Measurements from ENCODE around the gene BLMH. TPM values are rescaled to one million over a fixed set of nuclear protein-coding genes. Genes with fewer than 3 reads are reported as not detected.

The BLMH gene
- total and polyA plus RNA-seq, 9 donors: 12.9 to 32.0 (median 23.1) TPM

DNA sequence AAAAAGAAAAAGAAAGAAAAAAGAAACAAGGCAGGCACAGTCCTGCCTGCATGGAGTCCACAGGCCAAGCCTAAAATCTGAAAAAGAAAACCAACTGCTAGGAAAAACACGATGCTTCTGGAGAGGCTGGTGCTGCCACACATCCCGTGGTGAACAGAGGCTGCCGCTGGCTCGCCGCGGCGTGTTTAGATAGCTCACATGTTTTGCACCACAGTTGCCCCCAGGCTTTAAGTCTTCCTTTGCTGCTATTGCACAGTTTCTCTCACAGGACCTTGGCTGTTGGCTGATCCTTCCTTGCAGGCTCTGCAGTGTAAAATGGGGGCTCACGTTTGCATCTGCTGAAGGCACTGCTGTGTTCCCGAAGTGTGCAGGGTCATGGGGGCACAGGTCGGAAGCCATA lies 64.9 kb downstream of the BLMH start:
- no peak for TF ChIP-seq POLR2A (IDR thresholded peaks at IDR 0.05)
- TF ChIP-seq, protein P1, sequence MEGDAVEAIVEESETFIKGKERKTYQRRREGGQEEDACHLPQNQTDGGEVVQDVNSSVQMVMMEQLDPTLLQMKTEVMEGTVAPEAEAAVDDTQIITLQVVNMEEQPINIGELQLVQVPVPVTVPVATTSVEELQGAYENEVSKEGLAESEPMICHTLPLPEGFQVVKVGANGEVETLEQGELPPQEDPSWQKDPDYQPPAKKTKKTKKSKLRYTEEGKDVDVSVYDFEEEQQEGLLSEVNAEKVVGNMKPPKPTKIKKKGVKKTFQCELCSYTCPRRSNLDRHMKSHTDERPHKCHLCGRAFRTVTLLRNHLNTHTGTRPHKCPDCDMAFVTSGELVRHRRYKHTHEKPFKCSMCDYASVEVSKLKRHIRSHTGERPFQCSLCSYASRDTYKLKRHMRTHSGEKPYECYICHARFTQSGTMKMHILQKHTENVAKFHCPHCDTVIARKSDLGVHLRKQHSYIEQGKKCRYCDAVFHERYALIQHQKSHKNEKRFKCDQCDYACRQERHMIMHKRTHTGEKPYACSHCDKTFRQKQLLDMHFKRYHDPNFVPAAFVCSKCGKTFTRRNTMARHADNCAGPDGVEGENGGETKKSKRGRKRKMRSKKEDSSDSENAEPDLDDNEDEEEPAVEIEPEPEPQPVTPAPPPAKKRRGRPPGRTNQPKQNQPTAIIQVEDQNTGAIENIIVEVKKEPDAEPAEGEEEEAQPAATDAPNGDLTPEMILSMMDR (IDR thresholded peaks at IDR 0.05): no peak
- TF ChIP-seq EP300 (IDR thresholded peaks at IDR 0.05): no peak
- WGBS, 3 donors: 80 to 88% (median 87%) methylated on average over 10 of the region's 10 CpGs
- Histone ChIP-seq H3K27ac (no peak overlapping the region), H3K9me3 (no peaks in the 10 kb centered on the region), H3K4me3 (no peak overlapping the region), H3K4me1 (ENCODE audit: insufficient read depth) (no peaks in the 10 kb centered on the region), H3K27me3 (no peaks in the 10 kb centered on the region), H3K36me3 (no peaks in the 10 kb centered on the region)
- intact Hi-C loops (cut with DNase I): no loop called here
- DNase-seq: no peak

DNA sequence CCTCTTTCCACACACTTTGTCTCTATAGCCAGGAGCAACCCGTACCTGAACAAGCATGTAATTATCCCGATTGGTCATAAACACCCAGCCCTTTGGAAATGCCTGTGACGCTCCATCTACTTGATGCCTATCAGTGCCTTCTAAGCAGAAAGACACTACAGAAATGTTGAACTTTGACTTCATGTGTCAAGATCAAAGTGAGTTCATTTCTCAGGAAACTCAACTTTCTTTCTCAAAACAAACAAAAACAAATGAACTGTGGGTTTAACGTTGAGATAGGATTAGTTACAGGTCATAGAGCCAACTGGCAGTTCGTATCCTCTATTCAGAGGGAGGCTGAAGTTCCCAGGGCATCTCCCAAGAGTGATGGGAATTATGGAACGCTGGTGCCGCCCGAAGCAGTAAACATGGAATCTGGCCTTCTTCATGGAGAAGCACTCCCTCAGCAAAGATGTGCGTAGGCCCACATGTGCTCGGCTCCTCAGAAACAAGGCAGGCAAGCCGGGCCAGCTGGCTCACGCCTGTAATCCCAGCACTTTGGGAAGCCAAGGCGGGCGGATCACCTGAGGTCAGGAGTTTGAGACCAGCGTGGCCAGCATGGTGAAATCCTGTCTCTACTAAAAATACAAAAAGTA lies 65.7 kb downstream of the BLMH start:
- TF ChIP-seq, protein P1 (IDR thresholded peaks at IDR 0.05): no peak
- TF ChIP-seq EP300 (IDR thresholded peaks at IDR 0.05) (no peak), POLR2A (IDR thresholded peaks at IDR 0.05) (no peak)
- WGBS, 3 donors: 84 to 89% (median 88%) methylated on average over 15 of the region's 15 CpGs
- intact Hi-C loops (cut with DNase I): no loop called here
- H3K4me3 ChIP-seq: no peak overlapping the region
- H3K27ac ChIP-seq: no peak overlapping the region
- H3K27me3 ChIP-seq: no peaks in the 10 kb centered on the region
- H3K9me3 ChIP-seq: no peaks in the 10 kb centered on the region
- no peaks in the 10 kb centered on the region for H3K36me3 ChIP-seq
- no peaks in the 10 kb centered on the region for H3K4me1 ChIP-seq (ENCODE audit: insufficient read depth)
- DNase-seq: no peak

DNA sequence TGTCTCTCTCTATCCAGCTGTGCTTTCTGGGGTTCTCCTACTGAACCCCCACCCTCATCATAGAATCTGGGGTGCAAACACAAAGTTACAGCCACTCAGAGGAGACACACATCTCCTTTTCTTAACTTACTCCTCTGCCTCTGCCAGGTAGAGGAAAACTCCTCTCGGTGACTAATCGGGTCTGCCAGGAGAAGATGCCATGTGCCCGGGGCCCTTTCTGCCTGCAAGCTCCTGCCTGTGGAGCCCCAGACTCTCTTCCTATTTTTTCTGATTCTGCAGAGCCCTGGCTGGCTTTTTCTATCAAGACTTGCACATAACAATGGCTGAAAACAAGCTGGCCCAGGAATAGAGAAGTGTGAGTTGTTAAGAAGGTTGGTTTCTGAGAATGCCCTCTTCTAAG lies 66.6 kb downstream of the BLMH start:
- WGBS, 3 donors: 74 to 85% (median 84%) methylated on average over 3 of the region's 3 CpGs

DNA sequence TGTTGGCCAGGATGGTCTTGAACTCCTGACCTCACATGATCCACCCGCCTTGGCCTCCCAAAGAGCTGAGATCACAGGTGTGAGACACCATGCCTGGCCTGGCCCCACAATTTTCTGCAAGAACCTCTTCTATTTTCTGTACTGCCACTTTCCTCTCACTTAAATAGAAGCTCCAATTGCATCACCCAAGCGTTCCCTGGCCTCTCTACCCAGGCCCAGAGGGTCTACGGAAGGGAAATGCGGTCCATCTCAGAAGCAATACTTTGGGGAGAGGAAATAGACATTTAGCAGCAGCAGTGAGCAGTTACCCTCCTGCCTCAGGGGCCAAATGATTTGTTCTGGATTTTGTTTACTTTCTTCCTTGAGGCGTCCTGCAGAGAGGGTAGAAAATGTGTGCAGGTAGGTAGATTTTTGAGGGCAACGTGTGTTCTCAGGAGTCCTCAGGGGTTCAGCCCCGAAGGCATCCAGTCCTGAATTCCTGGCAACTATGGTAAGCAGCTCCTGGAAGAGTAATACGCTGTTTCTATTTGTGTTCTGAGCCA lies 67.3 kb downstream of the BLMH start:
- intact Hi-C loops (cut with DNase I): no loop called here
- no peaks in the 10 kb centered on the region for H3K36me3 ChIP-seq
- H3K4me1 ChIP-seq (ENCODE audit: insufficient read depth): no peaks in the 10 kb centered on the region
- H3K27me3 ChIP-seq: no peaks in the 10 kb centered on the region
- TF ChIP-seq EP300 (IDR thresholded peaks at IDR 0.05) (no peak), POLR2A (IDR thresholded peaks at IDR 0.05) (no peak)
- TF ChIP-seq, protein P1 (IDR thresholded peaks at IDR 0.05): no peak
- no peaks in the 10 kb centered on the region for H3K9me3 ChIP-seq
- DNase-seq: no peak
- no peak overlapping the region for H3K27ac ChIP-seq
- 77 to 90% (median 77%) methylated on average over 8 of the region's 8 CpGs for WGBS, 3 donors
- H3K4me3 ChIP-seq: no peak overlapping the region

More for the DNA sequence above, 66.6 kb downstream of the BLMH start:
- TF ChIP-seq, protein P1 (IDR thresholded peaks at IDR 0.05): no peak
- TF ChIP-seq POLR2A (IDR thresholded peaks at IDR 0.05): no peak
- no peak for TF ChIP-seq EP300 (IDR thresholded peaks at IDR 0.05)
- no peaks in the 10 kb centered on the region for H3K27me3 ChIP-seq
- no peak overlapping the region for H3K4me3 ChIP-seq
- H3K4me1 ChIP-seq (ENCODE audit: insufficient read depth): no peaks in the 10 kb centered on the region
- no peaks in the 10 kb centered on the region for H3K36me3 ChIP-seq
- no peaks in the 10 kb centered on the region for H3K9me3 ChIP-seq
- H3K27ac ChIP-seq: no peak overlapping the region
- DNase-seq: no peak
- intact Hi-C loops (cut with DNase I): no loop called here

All from ovary (tissue), 9 donors.